DOHH2 (cell line): Measurements from ENCODE around the gene RETREG1.

Experiments
- H3F3A ChIP-seq: fragments of 200-600 bp; sonication (generic), shearing (Covaris generic); 2 replicates; pipeline ENCODE4 v1.6.0; 2016; ENCODE audit warnings: antibody characterized with exemption, mild to moderate bottlenecking; ENCODE audit not compliant: control insufficient read depth, insufficient read depth
- H3K27ac ChIP-seq: fragments of 200-600 bp; sonication (generic); 2 replicates; pipeline ENCODE4 v1.5.1; 2014; ENCODE audit warnings: low read depth, mild to moderate bottlenecking, low read length, moderate library complexity
- H3K27me3 ChIP-seq: fragments of 200-600 bp; sonication (generic); 2 replicates; pipeline ENCODE4 v1.6.1; 2014; ENCODE audit warnings: mild to moderate bottlenecking, low read length, mixed read lengths; ENCODE audit not compliant: control insufficient read depth
- H3K36me3 ChIP-seq: fragments of 200-600 bp; sonication (generic); 2 replicates; pipeline ENCODE4 v1.6.1; 2014; ENCODE audit warnings: mild to moderate bottlenecking, low read length, moderate library complexity, mixed read lengths; ENCODE audit not compliant: control insufficient read depth
- H3K4me1 ChIP-seq: fragments of 200-600 bp; sonication (generic); 2 replicates; pipeline ENCODE4 v1.6.1; 2014; ENCODE audit warnings: mild to moderate bottlenecking, low read length, mixed read lengths; ENCODE audit not compliant: control insufficient read depth
- H3K4me2 ChIP-seq: fragments of 200-600 bp; sonication (generic); 2 replicates; pipeline ENCODE4 v1.6.0; 2014; ENCODE audit warnings: mild to moderate bottlenecking, low read length, moderate library complexity
- H3K4me3 ChIP-seq: fragments of 200-600 bp; sonication (generic); 2 replicates; pipeline ENCODE4 v1.5.1; 2014; ENCODE audit warnings: mild to moderate bottlenecking, low read length, mixed read lengths
- H3K79me2 ChIP-seq: fragments of 200-600 bp; sonication (generic); 2 replicates; pipeline ENCODE4 v1.6.1; 2014; ENCODE audit warnings: mild to moderate bottlenecking, low read length, mixed read lengths; ENCODE audit not compliant: control insufficient read depth
- H3K9me2 ChIP-seq: fragments of 200-600 bp; sonication (generic); replicated peaks from 2 replicates; pipeline ENCODE4 v1.6.1; 2014; ENCODE audit warnings: mild to moderate bottlenecking, low read length, mixed read lengths; ENCODE audit not compliant: control insufficient read depth
- H3K9me3 ChIP-seq: fragments of 200-600 bp; sonication (generic); 2 replicates; pipeline ENCODE4 v1.6.1; 2014; ENCODE audit warnings: antibody characterized with exemption, low read length, mixed read lengths; ENCODE audit not compliant: control insufficient read depth, insufficient read depth
- H4K20me1 ChIP-seq: fragments of 200-600 bp; sonication (generic); 2 replicates; pipeline ENCODE4 v1.6.0; 2014; ENCODE audit warnings: low read depth, mild to moderate bottlenecking, antibody characterized with exemption, low read length, moderate library complexity; ENCODE audit not compliant: control insufficient read depth, insufficient read depth
- EZH2phosphoT487 ChIP-seq: fragments of 200-600 bp; sonication (generic); IDR thresholded peaks from 2 replicates; pipeline ENCODE4 v1.6.1; 2017; ENCODE audit warnings: borderline replicate concordance, mild to moderate bottlenecking, antibody characterized with exemption, low read length, moderate library complexity, mixed read lengths
- TF ChIP-seq, protein P1 (sequence below): fragments of 200-600 bp; sonication (generic); IDR thresholded peaks from one replicate; pipeline ENCODE4 v1.5.1; 2014; ENCODE audit warnings: antibody characterized with exemption, mild to moderate bottlenecking, low read depth, low read length; ENCODE audit not compliant: poor library complexity, severe bottlenecking

The RETREG1 gene

GRCh38 chr5:16520841-16521240, 96.0 kb downstream of the RETREG1 start:
- Histone ChIP-seq H3K79me2 (no peaks in the 10 kb centered on the region), H3K27me3 (peaks cover 14% of the 10 kb centered on the region), H3K36me3 (no peaks in the 10 kb centered on the region), H3K27ac (no peak overlapping the region), H3K4me3 (no peak overlapping the region), H3F3A (no peaks in the 10 kb centered on the region), H3K4me2 (no peak overlapping the region), H4K20me1 (no peaks in the 10 kb centered on the region), H3K9me2 (no peaks in the 10 kb centered on the region), H3K4me1 (no peaks in the 10 kb centered on the region), H3K9me3 (no peaks in the 10 kb centered on the region)
- TF ChIP-seq, protein P1, sequence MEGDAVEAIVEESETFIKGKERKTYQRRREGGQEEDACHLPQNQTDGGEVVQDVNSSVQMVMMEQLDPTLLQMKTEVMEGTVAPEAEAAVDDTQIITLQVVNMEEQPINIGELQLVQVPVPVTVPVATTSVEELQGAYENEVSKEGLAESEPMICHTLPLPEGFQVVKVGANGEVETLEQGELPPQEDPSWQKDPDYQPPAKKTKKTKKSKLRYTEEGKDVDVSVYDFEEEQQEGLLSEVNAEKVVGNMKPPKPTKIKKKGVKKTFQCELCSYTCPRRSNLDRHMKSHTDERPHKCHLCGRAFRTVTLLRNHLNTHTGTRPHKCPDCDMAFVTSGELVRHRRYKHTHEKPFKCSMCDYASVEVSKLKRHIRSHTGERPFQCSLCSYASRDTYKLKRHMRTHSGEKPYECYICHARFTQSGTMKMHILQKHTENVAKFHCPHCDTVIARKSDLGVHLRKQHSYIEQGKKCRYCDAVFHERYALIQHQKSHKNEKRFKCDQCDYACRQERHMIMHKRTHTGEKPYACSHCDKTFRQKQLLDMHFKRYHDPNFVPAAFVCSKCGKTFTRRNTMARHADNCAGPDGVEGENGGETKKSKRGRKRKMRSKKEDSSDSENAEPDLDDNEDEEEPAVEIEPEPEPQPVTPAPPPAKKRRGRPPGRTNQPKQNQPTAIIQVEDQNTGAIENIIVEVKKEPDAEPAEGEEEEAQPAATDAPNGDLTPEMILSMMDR = no peak
- TF ChIP-seq EZH2phosphoT487 = no peak

- no peaks in the 10 kb centered on the region for H3K4me1 ChIP-seq
- H3K27me3 ChIP-seq = peaks cover 14% of the 10 kb centered on the region
- H3K9me3 ChIP-seq = no peaks in the 10 kb centered on the region
- no peak overlapping the region for H3K4me3 ChIP-seq
- H4K20me1 ChIP-seq = no peaks in the 10 kb centered on the region
- no peaks in the 10 kb centered on the region for H3K79me2 ChIP-seq
- H3K36me3 ChIP-seq = no peaks in the 10 kb centered on the region
- no peaks in the 10 kb centered on the region for H3K9me2 ChIP-seq
- no peak overlapping the region for H3K27ac ChIP-seq
- no peaks in the 10 kb centered on the region for H3F3A ChIP-seq
- H3K4me2 ChIP-seq = no peak overlapping the region
- TF ChIP-seq EZH2phosphoT487 = no peak
- TF ChIP-seq, protein P1 = no peak
Measured at GRCh38 chr5:16519435-16519834, 97.4 kb downstream of the RETREG1 start.

GRCh38 chr5:16518606-16519005, 98.2 kb downstream of the RETREG1 start:
- H3F3A ChIP-seq = no peaks in the 10 kb centered on the region
- no peaks in the 10 kb centered on the region for H3K4me1 ChIP-seq
- peaks cover 14% of the 10 kb centered on the region for H3K27me3 ChIP-seq
- H3K27ac ChIP-seq = no peak overlapping the region
- H3K36me3 ChIP-seq = no peaks in the 10 kb centered on the region
- no peak for TF ChIP-seq EZH2phosphoT487
- TF ChIP-seq, protein P1 = no peak
- no peaks in the 10 kb centered on the region for H4K20me1 ChIP-seq
- H3K79me2 ChIP-seq = no peaks in the 10 kb centered on the region
- H3K4me2 ChIP-seq = no peak overlapping the region
- no peak overlapping the region for H3K4me3 ChIP-seq
- H3K9me3 ChIP-seq = no peaks in the 10 kb centered on the region
- no peaks in the 10 kb centered on the region for H3K9me2 ChIP-seq

DNA sequence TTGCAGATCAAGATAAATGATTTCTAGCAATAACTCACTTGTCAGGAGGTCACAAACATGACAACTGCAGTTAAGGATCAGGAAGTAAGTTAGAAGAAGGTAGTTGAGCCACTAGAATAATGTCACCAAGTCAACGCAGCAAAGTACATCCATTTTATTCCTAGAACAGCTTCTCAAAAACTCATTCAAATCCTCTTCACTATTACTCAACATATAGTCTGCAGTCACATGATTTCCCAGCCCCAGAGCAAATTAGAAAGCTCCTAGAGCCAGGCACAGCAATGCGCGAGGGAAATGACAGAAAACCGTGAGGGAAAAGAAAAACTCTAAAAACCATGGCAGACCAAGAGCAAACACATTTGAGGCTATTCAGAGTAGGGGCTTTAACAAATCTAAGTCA, 101.3 kb downstream of the RETREG1 start:
- Histone ChIP-seq H3K79me2 (no peaks in the 10 kb centered on the region), H3K27me3 (peaks cover 4% of the 10 kb centered on the region), H3K4me3 (no peak overlapping the region), H3K9me3 (no peaks in the 10 kb centered on the region), H3K36me3 (no peaks in the 10 kb centered on the region), H3F3A (no peaks in the 10 kb centered on the region), H3K9me2 (no peaks in the 10 kb centered on the region), H4K20me1 (no peaks in the 10 kb centered on the region), H3K4me1 (no peaks in the 10 kb centered on the region), H3K4me2 (no peak overlapping the region), H3K27ac (no peak overlapping the region)
- TF ChIP-seq, protein P1 = no peak
